ENCODE data around the gene NDUFS4. TPM values are rescaled to one million over a fixed set of nuclear protein-coding genes. Genes with fewer than 3 reads are reported as not detected.

Gene NDUFS4
- total and polyA plus RNA-seq, 2 of the 4 experiments (the other 2 are of a cell fraction), result 34.2 to 70.1 TPM

GRCh38 chr5:53560028-53560427 is 411 bp upstream of the NDUFS4 start:
- H3K4me1 ChIP-seq (ENCODE audit: control insufficient read depth, insufficient read depth, low read length), result no peaks in the 10 kb centered on the region; the same call in 1 of the 2 replicates
- no peaks in the 10 kb centered on the region for H3K9me1 ChIP-seq (ENCODE audit: insufficient read depth, low read length)
- dilution Hi-C loops (cut with HindIII; ENCODE audit: low sequenced_read_pairs, unreplicated experiment), result no loop called here
- H3K27me3 ChIP-seq (ENCODE audit: control insufficient read depth, insufficient read depth, low read length), result no peaks in the 10 kb centered on the region
- H3K4me3 ChIP-seq (ENCODE audit: insufficient read depth, low read depth, low read length), result peak overlapping the region; percentile 98; the same call in 1 of the 2 replicates
- in situ Hi-C loops (cut with MboI; ENCODE audit: low sequenced_read_pairs), result no loop called here
- peak overlapping the region; percentile 55 for H2BK120ac ChIP-seq (ENCODE audit: low read depth, low read length)
- H2AFZ ChIP-seq (replicated peaks; ENCODE audit: low read length, poor library complexity), result no peak overlapping the region
- no peak overlapping the region for H3K27ac ChIP-seq (ENCODE audit: insufficient read depth, low read length)
- no peaks in the 10 kb centered on the region for H3K36me3 ChIP-seq (ENCODE audit: control insufficient read depth, insufficient read depth, low read length)
- no peak overlapping the region for H3K9ac ChIP-seq (ENCODE audit: low read depth, low read length)
- no peak overlapping the region for H2BK15ac ChIP-seq (ENCODE audit: low read depth, low read length)
- no peak overlapping the region for H2AK5ac ChIP-seq (ENCODE audit: low read depth, low read length)
- peaks cover 5% of the 10 kb centered on the region; the same call in 1 of the 2 replicates for H4K20me1 ChIP-seq (ENCODE audit: insufficient read depth, low read length)
- no peak for ATAC-seq (ENCODE audit: low read depth)
- peaks cover 2 to 26% of the 10 kb centered on the region in 2 experiments; a peak in 2 of 4 replicates for H3K79me1 ChIP-seq (ENCODE audit: low read depth in 1 of 2, low read length in 2 of 2)
- H4K5ac ChIP-seq (ENCODE audit: low read depth, low read length), result peak overlapping the region; percentile 42; the same call in 1 of the 2 replicates
- POLR2A ChIA-PET (ENCODE audit: unreplicated experiment), result no interaction called here
- no peak for DNase-seq
- no peak overlapping the region for H3K4ac ChIP-seq (ENCODE audit: low read depth, low read length)
- intact Hi-C loops (cut with micrococcal nuclease), result loop anchor here (5.0 to 10.0 kb wide), 2 partner anchors 73 to 655 kb away; no protein-coding TSS in a partner anchor
- peak overlapping the region; percentile 23 for H2BK5ac ChIP-seq (ENCODE audit: low read depth, low read length, poor library complexity, severe bottlenecking)
- H2AK9ac ChIP-seq (replicated peaks; ENCODE audit: low read depth, low read length, poor library complexity), result no peak overlapping the region
- H3K4me2 ChIP-seq (ENCODE audit: low read depth, low read length), result peak overlapping the region; percentile 70
- H3K9me3 ChIP-seq (ENCODE audit: control insufficient read depth, insufficient read depth, low read length), result no peaks in the 10 kb centered on the region
- peak overlapping the region in 1 of 2 experiments; percentile 88; a peak in 3 of 4 replicates for H4K8ac ChIP-seq (ENCODE audit: low read depth in 2 of 2, low read length in 2 of 2)
- TF ChIP-seq CEBPB (IDR thresholded peaks at IDR 0.05; ENCODE audit: low read depth, low read length), result no peak
- TF ChIP-seq BHLHE40 (IDR thresholded peaks at IDR 0.05; ENCODE audit: low read depth, low read length), result no peak
- TF ChIP-seq MAZ (IDR thresholded peaks at IDR 0.05; ENCODE audit: borderline replicate concordance, low read depth, low read length), result no peak
- no peak for TF ChIP-seq RCOR1 (IDR thresholded peaks at IDR 0.05; ENCODE audit: insufficient replicate concordance, low read length)
- TF ChIP-seq CTCF (conservative IDR thresholded peaks at IDR 0.05; ENCODE audit: low read depth, low read length), result no peak
- no peak for TF ChIP-seq SMC3 (IDR thresholded peaks at IDR 0.05; ENCODE audit: low read depth, low read length)
- no peak for TF ChIP-seq MAFK (IDR thresholded peaks at IDR 0.05; ENCODE audit: low read depth, low read length)
- no peak for TF ChIP-seq USF2 (IDR thresholded peaks at IDR 0.05; ENCODE audit: low read depth, low read length)
- no peak for TF ChIP-seq FOS (IDR thresholded peaks at IDR 0.05; ENCODE audit: low read depth, low read length)
- no CpG with 5 or more reads among the region's 5 CpGs for WGBS, 2 experiments (ENCODE audit: extremely low coverage in 2 of 2, insufficient read length in 1 of 2)
- BruUV-seq (replicated peaks), result no TSS peak
- H3K18ac ChIP-seq (ENCODE audit: low read depth, low read length), result no peak overlapping the region
- H3K14ac ChIP-seq (replicated peaks; ENCODE audit: low read depth, low read length), result 0 out of 2 replicates have a peak overlapping the region, but pooled peaks have one; percentile 36
- H2BK20ac ChIP-seq (ENCODE audit: low read depth, low read length), result 0 out of 2 replicates have a peak overlapping the region, but pooled peaks have one; percentile 30
- CTCF ChIA-PET, result no interaction called here
- no peak overlapping the region for H3K56ac ChIP-seq (ENCODE audit: extremely low read depth, insufficient read depth, low read length)
- no peak overlapping the region for H4K91ac ChIP-seq (ENCODE audit: insufficient read depth, low read depth, low read length)
- H3K23ac ChIP-seq (ENCODE audit: low read depth, low read length), result no peak overlapping the region
